Chondrocyte (in vitro differentiated cells): ENCODE measurements around the gene MYCBPAP. TPM values are rescaled to one million over a fixed set of nuclear protein-coding genes. Genes with fewer than 3 reads are reported as not detected.

Experiments used
- DNase-seq: peaks from one replicate; pipeline ENCODE4 v3.0.0; 2021; ENCODE audit warnings: mixed read lengths, low spot score
- H3K27ac Mint-ChIP-seq: one replicate; pipeline ENCODE4 v1.8.0; 2021; ENCODE audit warnings: mild to moderate bottlenecking, moderate library complexity, mixed read lengths; ENCODE audit not compliant: unreplicated experiment
- H3K27me3 Mint-ChIP-seq: 2 replicates; pipeline ENCODE4 v1.8.0; 2021; ENCODE audit warnings: low read depth, mixed read lengths
- H3K36me3 Mint-ChIP-seq: 2 replicates; pipeline ENCODE4 v1.8.0; 2021; ENCODE audit warnings: low read depth, mixed read lengths
- H3K4me1 Mint-ChIP-seq: 2 replicates; pipeline ENCODE4 v1.8.0; 2021; ENCODE audit warnings: low read depth, mild to moderate bottlenecking, mixed read lengths
- H3K4me3 Mint-ChIP-seq: one replicate; pipeline ENCODE4 v1.8.0; 2021; ENCODE audit warnings: mild to moderate bottlenecking, moderate library complexity, mixed read lengths; ENCODE audit not compliant: unreplicated experiment
- H3K9me3 Mint-ChIP-seq: 2 replicates; pipeline ENCODE4 v1.8.0; 2021; ENCODE audit warnings: low read depth, mixed read lengths
- CTCF ChIP-seq: fragments of 200-600 bp; sonication (generic); IDR thresholded peaks from 2 replicates; pipeline ENCODE4 v1.5.0; 2021; ENCODE audit warnings: antibody characterized with exemption, mild to moderate bottlenecking, moderate library complexity
- total RNA-seq: library from RNA; stranded (reverse); gene quantifications from 3 replicates; pipeline ENCODE4 v1.2.1, GENCODE V29; 2021

MYCBPAP gene
- total RNA-seq, 1 donor from 2014 or later: 0.99 TPM

DNA sequence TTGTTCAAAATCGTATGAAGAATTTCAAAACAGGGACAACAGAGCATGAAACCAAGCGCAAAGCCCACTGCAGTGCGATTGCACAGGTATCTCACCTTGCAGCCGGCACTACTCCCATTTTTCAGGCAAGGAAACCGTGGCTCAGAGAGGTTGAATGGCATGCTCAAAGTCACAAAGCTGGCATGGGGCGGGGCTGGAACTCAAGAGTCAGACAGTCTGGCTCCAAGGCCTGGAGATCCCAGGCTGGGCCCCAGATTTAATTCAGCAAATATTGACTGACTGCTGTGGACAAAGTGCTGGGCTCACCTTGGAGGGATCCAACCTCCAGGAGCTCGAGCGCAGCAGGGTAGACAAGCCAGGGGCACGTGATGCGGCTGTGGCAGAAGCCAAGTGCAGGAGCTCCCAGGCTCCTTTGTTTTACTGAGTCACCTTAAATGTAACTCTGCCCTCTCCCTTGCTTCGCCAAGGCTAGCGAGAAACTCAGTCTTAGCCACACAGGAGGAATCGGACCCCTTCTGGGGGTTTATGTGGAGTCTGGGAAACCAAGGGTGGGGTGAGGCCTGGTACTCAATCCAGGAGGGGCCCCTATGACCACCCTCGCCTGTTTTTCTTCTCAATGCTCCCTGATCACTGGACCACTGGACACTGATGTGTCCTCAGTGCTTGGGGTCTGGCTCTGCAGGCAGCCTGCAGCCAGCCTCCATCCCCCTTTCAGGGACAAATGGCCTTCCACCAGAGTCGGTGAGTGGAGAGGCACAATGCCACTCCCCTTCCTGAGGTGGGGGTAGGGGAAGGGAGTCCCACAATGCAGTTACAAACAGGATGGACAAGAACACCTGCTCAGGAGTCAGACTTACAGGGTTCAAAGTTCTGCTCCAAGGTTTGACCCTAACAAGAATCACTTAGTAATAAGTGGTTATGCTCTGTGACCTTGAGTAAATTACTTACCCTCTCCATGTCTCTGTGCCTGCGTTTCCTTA, 34.8 kb downstream of the MYCBPAP start:
- Mint-ChIP-seq H3K4me3 (peak overlapping the region; percentile 79), H3K27me3 (peaks cover 2% of the 10 kb centered on the region), H3K9me3 (no peaks in the 10 kb centered on the region), H3K27ac (peak overlapping the region; percentile 12), H3K36me3 (no peaks in the 10 kb centered on the region), H3K4me1 (peaks cover 20% of the 10 kb centered on the region)
- DNase-seq: no peak
- no peak for TF ChIP-seq CTCF

DNA sequence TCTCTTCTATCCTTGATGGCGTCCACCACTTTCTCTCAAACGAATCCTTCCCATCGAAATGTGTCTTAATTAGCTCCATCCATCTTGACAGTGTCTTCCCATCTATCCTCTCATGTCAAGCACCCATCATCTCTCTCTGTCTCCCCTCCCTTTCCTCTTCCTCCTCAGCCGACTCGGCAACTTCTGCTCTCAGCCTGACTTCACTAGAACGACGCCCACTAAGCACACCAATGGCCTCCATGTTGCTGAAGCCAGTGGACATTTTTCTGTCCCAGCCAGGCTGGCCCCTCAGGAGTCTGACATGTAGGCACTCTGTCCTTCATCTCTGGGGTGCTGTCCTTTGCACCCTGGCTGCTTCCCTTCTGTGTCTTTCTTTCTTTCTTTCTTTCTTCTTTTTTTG, 36.3 kb downstream of the MYCBPAP start:
- Mint-ChIP-seq H3K9me3 (no peaks in the 10 kb centered on the region), H3K27ac (no peak overlapping the region), H3K4me1 (peaks cover 20% of the 10 kb centered on the region), H3K27me3 (peaks cover 2% of the 10 kb centered on the region), H3K4me3 (no peak overlapping the region), H3K36me3 (no peaks in the 10 kb centered on the region)
- no peak for TF ChIP-seq CTCF
- DNase-seq: no peak

DNA sequence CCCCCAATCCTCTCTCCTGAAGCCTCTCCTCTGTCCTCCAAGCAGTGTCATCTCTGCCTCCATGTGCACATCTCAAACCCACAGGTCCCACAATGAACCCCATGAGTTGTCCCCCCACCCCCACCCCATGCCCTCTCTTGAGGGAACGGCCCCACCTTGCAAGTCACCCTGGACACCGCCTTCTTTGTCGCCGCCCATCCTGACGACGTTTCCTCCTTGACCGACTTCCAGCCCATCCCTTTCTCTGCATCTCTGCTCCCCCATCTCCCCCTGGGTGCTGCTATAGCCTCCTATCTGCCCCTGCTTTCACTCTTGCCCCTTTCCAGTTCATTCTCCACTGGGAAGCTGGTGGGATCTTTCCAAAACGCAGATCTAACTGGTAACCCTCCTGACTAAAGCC, 37.1 kb downstream of the MYCBPAP start:
- no peaks in the 10 kb centered on the region for H3K9me3 Mint-ChIP-seq
- peaks cover 20% of the 10 kb centered on the region for H3K4me1 Mint-ChIP-seq
- H3K27me3 Mint-ChIP-seq: peaks cover 2% of the 10 kb centered on the region
- H3K4me3 Mint-ChIP-seq: no peak overlapping the region
- DNase-seq: no peak
- H3K27ac Mint-ChIP-seq: no peak overlapping the region
- H3K36me3 Mint-ChIP-seq: peaks cover 3% of the 10 kb centered on the region
- no peak for TF ChIP-seq CTCF

GRCh38 chr17:50546701-50547034, 38.4 kb downstream of the MYCBPAP start:
- Mint-ChIP-seq H3K9me3 (no peaks in the 10 kb centered on the region), H3K4me1 (peaks cover 18% of the 10 kb centered on the region), H3K27me3 (peaks cover 2% of the 10 kb centered on the region), H3K36me3 (peaks cover 3% of the 10 kb centered on the region), H3K27ac (peak overlapping the region; percentile 20), H3K4me3 (peak overlapping the region; percentile 77)
- no peak for DNase-seq
- no peak for TF ChIP-seq CTCF

DNA sequence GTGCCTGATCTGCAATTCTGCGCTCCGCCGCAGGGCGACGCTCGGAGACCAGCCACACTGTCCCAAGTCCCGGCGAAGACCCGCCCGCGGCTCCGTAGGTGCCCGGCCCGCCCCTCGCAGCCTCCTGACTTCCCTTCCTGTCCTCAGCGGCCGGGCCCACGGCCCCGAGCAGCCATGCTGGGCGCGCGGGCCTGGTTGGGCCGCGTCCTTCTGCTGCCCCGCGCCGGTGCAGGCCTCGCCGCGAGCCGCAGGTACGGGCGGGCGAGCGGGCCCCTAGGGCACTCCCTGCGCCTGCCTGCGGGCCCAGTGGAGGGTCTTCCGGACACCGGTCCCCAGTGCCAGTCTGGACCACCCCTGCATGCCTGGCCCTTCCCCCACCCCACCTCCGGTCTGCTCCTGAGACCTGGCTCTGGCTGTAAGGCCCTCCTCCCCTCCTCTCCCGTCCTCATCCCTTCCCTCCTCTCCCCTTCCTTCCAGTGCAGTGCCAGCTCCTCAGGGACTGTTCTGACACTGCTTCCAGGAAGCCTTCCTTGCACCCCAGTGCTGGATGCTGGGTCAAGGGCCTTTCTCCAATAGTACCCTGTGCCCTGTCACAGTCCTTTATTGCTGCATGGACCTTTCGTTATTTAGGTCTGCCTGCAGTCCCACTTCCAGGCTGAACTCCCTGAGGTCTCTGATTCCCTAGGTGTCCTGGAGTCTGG, 38.9 kb downstream of the MYCBPAP start, which contains the start of gene SPATA20:
TSS of gene SPATA20 (plus strand) at position 140 of the 701 bp plus-strand sequence. CDS start at position 175, 35 bp downstream.
- DNase-seq: peak; percentile 88
- Mint-ChIP-seq H3K27ac (peak within 1 kb of the TSS; percentile 22), H3K4me3 (peak within 1 kb of the TSS; percentile 77), H3K9me3 (no peaks in the 10 kb centered on the region), H3K36me3 (peaks cover 3% of the 10 kb centered on the region), H3K4me1 (peaks cover 15% of the 10 kb centered on the region), H3K27me3 (peaks cover 2% of the 10 kb centered on the region)
- peak; percentile 98 for TF ChIP-seq CTCF
